DOHH2 (cell line): ENCODE results near the gene BRIP1.

Experiments
- H3F3A ChIP-seq: fragments of 200-600 bp; sonication (generic), shearing (Covaris generic); 2 replicates; pipeline ENCODE4 v1.6.0; 2016; ENCODE audit warnings: antibody characterized with exemption, mild to moderate bottlenecking; ENCODE audit not compliant: control insufficient read depth, insufficient read depth
- H3K27ac ChIP-seq: fragments of 200-600 bp; sonication (generic); 2 replicates; pipeline ENCODE4 v1.5.1; 2014; ENCODE audit warnings: low read depth, mild to moderate bottlenecking, low read length, moderate library complexity
- H3K27me3 ChIP-seq: fragments of 200-600 bp; sonication (generic); 2 replicates; pipeline ENCODE4 v1.6.1; 2014; ENCODE audit warnings: mild to moderate bottlenecking, low read length, mixed read lengths; ENCODE audit not compliant: control insufficient read depth
- H3K36me3 ChIP-seq: fragments of 200-600 bp; sonication (generic); 2 replicates; pipeline ENCODE4 v1.6.1; 2014; ENCODE audit warnings: mild to moderate bottlenecking, low read length, moderate library complexity, mixed read lengths; ENCODE audit not compliant: control insufficient read depth
- H3K4me1 ChIP-seq: fragments of 200-600 bp; sonication (generic); 2 replicates; pipeline ENCODE4 v1.6.1; 2014; ENCODE audit warnings: mild to moderate bottlenecking, low read length, mixed read lengths; ENCODE audit not compliant: control insufficient read depth
- H3K4me2 ChIP-seq: fragments of 200-600 bp; sonication (generic); 2 replicates; pipeline ENCODE4 v1.6.0; 2014; ENCODE audit warnings: mild to moderate bottlenecking, low read length, moderate library complexity
- H3K4me3 ChIP-seq: fragments of 200-600 bp; sonication (generic); 2 replicates; pipeline ENCODE4 v1.5.1; 2014; ENCODE audit warnings: mild to moderate bottlenecking, low read length, mixed read lengths
- H3K79me2 ChIP-seq: fragments of 200-600 bp; sonication (generic); 2 replicates; pipeline ENCODE4 v1.6.1; 2014; ENCODE audit warnings: mild to moderate bottlenecking, low read length, mixed read lengths; ENCODE audit not compliant: control insufficient read depth
- H3K9me2 ChIP-seq: fragments of 200-600 bp; sonication (generic); replicated peaks from 2 replicates; pipeline ENCODE4 v1.6.1; 2014; ENCODE audit warnings: mild to moderate bottlenecking, low read length, mixed read lengths; ENCODE audit not compliant: control insufficient read depth
- H3K9me3 ChIP-seq: fragments of 200-600 bp; sonication (generic); 2 replicates; pipeline ENCODE4 v1.6.1; 2014; ENCODE audit warnings: antibody characterized with exemption, low read length, mixed read lengths; ENCODE audit not compliant: control insufficient read depth, insufficient read depth
- H4K20me1 ChIP-seq: fragments of 200-600 bp; sonication (generic); 2 replicates; pipeline ENCODE4 v1.6.0; 2014; ENCODE audit warnings: low read depth, mild to moderate bottlenecking, antibody characterized with exemption, low read length, moderate library complexity; ENCODE audit not compliant: control insufficient read depth, insufficient read depth
- EZH2phosphoT487 ChIP-seq: fragments of 200-600 bp; sonication (generic); IDR thresholded peaks from 2 replicates; pipeline ENCODE4 v1.6.1; 2017; ENCODE audit warnings: borderline replicate concordance, mild to moderate bottlenecking, antibody characterized with exemption, low read length, moderate library complexity, mixed read lengths
- TF ChIP-seq, protein P1 (sequence below): fragments of 200-600 bp; sonication (generic); IDR thresholded peaks from one replicate; pipeline ENCODE4 v1.5.1; 2014; ENCODE audit warnings: antibody characterized with exemption, mild to moderate bottlenecking, low read depth, low read length; ENCODE audit not compliant: poor library complexity, severe bottlenecking

Gene BRIP1

DNA sequence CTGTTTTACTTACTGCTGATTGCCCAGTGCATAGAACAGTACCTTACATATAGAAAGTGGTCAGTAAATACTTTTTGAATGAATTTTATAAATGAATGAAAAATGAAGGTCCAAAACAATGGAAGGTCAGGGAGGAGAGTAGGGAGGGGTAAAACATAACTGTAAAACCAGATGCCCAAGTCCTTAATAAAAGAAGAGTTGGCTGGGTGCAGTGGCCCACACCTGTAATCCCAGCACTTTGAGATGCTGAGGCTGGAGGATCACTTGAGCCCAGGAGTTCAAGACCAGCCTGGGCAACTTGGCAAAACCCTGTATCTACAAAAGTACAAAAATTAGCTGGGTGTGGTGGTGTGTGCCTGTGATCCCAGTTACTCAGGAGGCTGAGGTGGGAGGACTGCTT is 108.2 kb downstream of the BRIP1 start:
- no peak overlapping the region for H3K4me3 ChIP-seq
- peaks cover 86% of the 10 kb centered on the region for H3K36me3 ChIP-seq
- no peaks in the 10 kb centered on the region for H3K9me3 ChIP-seq
- H3K79me2 ChIP-seq, result no peaks in the 10 kb centered on the region
- H4K20me1 ChIP-seq, result no peaks in the 10 kb centered on the region
- TF ChIP-seq, protein P1, sequence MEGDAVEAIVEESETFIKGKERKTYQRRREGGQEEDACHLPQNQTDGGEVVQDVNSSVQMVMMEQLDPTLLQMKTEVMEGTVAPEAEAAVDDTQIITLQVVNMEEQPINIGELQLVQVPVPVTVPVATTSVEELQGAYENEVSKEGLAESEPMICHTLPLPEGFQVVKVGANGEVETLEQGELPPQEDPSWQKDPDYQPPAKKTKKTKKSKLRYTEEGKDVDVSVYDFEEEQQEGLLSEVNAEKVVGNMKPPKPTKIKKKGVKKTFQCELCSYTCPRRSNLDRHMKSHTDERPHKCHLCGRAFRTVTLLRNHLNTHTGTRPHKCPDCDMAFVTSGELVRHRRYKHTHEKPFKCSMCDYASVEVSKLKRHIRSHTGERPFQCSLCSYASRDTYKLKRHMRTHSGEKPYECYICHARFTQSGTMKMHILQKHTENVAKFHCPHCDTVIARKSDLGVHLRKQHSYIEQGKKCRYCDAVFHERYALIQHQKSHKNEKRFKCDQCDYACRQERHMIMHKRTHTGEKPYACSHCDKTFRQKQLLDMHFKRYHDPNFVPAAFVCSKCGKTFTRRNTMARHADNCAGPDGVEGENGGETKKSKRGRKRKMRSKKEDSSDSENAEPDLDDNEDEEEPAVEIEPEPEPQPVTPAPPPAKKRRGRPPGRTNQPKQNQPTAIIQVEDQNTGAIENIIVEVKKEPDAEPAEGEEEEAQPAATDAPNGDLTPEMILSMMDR, result no peak
- no peak for TF ChIP-seq EZH2phosphoT487
- H3K27ac ChIP-seq, result no peak overlapping the region
- H3K4me1 ChIP-seq, result peaks cover 15% of the 10 kb centered on the region
- no peaks in the 10 kb centered on the region for H3K9me2 ChIP-seq
- no peaks in the 10 kb centered on the region for H3K27me3 ChIP-seq
- H3F3A ChIP-seq, result no peaks in the 10 kb centered on the region
- H3K4me2 ChIP-seq, result no peak overlapping the region

DNA sequence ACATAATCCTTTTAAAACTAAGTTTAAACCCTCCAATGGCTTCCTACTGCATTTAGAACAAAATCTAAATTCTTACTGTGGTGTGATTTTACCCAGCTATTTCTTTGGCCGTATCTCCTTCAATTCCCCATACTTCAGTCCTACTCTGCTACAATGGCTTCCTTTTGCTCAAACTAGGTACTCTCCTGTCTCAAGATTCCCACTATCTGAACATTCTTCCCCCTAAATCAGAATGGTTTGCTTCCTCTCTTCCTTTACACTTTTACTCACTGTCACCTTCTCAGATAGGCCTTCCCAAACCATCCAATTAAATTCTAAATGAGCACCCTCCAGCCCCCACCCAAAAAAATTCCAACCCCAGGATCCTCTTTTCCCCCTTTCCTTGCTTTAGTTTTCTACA is 109.2 kb downstream of the BRIP1 start:
- Histone ChIP-seq H3K4me3 (no peak overlapping the region), H4K20me1 (no peaks in the 10 kb centered on the region), H3K79me2 (no peaks in the 10 kb centered on the region), H3K27me3 (no peaks in the 10 kb centered on the region), H3K9me3 (no peaks in the 10 kb centered on the region), H3K36me3 (peaks cover 82% of the 10 kb centered on the region), H3K4me1 (peaks cover 15% of the 10 kb centered on the region), H3K4me2 (no peak overlapping the region), H3F3A (no peaks in the 10 kb centered on the region), H3K27ac (no peak overlapping the region), H3K9me2 (no peaks in the 10 kb centered on the region)
- TF ChIP-seq, protein P1, result no peak
- no peak for TF ChIP-seq EZH2phosphoT487

DNA sequence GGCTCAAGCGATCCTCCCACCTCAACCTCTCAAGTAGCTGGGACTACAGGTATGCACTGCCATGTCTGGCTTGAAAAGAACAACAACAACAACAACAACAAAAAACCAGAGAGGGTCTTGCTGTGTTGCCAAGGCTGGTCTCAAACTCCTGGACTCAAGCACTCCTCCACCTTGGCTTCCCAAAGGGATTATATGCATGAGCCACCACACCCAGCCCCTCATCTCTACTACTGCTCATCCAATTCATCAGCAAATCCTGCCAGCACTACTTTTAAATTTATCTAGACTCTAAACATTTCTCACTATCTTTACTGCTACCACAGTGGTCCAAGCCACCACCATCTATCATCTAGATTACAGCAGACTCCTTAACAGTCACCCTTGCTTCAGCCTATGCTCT is 109.6 kb downstream of the BRIP1 start:
- H3K27ac ChIP-seq, result no peak overlapping the region
- no peaks in the 10 kb centered on the region for H3K9me3 ChIP-seq
- no peaks in the 10 kb centered on the region for H3F3A ChIP-seq
- H4K20me1 ChIP-seq, result no peaks in the 10 kb centered on the region
- no peaks in the 10 kb centered on the region for H3K27me3 ChIP-seq
- H3K9me2 ChIP-seq, result no peaks in the 10 kb centered on the region
- peaks cover 15% of the 10 kb centered on the region for H3K4me1 ChIP-seq
- no peaks in the 10 kb centered on the region for H3K79me2 ChIP-seq
- H3K4me3 ChIP-seq, result no peak overlapping the region
- TF ChIP-seq, protein P1, result no peak
- no peak for TF ChIP-seq EZH2phosphoT487
- no peak overlapping the region for H3K4me2 ChIP-seq
- peaks cover 79% of the 10 kb centered on the region for H3K36me3 ChIP-seq

DNA sequence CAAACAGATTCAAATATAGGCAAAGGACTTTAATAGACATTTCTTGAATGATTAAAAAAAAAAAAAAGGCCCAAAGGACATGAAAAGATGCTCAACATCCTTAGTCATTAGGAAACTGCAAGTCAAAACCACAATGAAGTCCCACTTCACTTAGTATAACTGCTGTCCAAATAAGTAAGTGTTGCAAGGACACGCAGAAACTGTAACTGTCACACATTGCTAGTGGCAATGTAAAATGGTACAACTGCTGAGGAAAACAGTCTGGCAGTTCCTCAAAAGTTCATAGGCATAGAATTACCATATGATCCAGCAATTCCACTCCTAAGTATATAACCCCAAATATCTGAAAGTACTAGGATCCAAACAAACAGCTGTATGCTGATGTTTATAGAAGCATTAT is 112.7 kb downstream of the BRIP1 start:
- peaks cover 76% of the 10 kb centered on the region for H3K36me3 ChIP-seq
- H4K20me1 ChIP-seq, result no peaks in the 10 kb centered on the region
- no peaks in the 10 kb centered on the region for H3F3A ChIP-seq
- H3K9me3 ChIP-seq, result peaks cover 20% of the 10 kb centered on the region; the same call in 1 of the 2 replicates
- H3K79me2 ChIP-seq, result no peaks in the 10 kb centered on the region
- H3K27me3 ChIP-seq, result no peaks in the 10 kb centered on the region
- H3K4me1 ChIP-seq, result no peaks in the 10 kb centered on the region
- TF ChIP-seq EZH2phosphoT487, result no peak
- TF ChIP-seq, protein P1, result no peak
- no peak overlapping the region for H3K27ac ChIP-seq
- H3K4me3 ChIP-seq, result no peak overlapping the region
- no peak overlapping the region for H3K4me2 ChIP-seq
- no peaks in the 10 kb centered on the region for H3K9me2 ChIP-seq
